Effector CD8-positive, alpha-beta T cell (primary cell): ENCODE results near the gene OR5H1.
"Not testable (repeated sequence)": the region's sequence is repeated elsewhere in the genome, so short reads cannot be mapped to it uniquely, and the experiment has no call there.

ENCODE experiments used
- DNase-seq: peaks from one replicate; lab custom pipeline; 2025; lab: John Stamatoyannopoulos, UW
- total RNA-seq, 4 experiments: gene quantifications; one replicate each; lab custom pipeline; 2026; lab: John Stamatoyannopoulos, UW

OR5H1 gene
- total RNA-seq = 0 to 0.09 (median 0) reads per million in 4 experiments

- DNase-seq = no peak
These were observed at the start of gene OR5H1 for GRCh38 chr3:98130421-98130820. TSS of gene OR5H1 (plus strand) at chr3:98130721. CDS start at chr3:98132698, 1,977 bp downstream.

GRCh38 chr3:98086873-98087272 lies 43.6 kb upstream of the OR5H1 start, which contains the start of gene OR5AC2:
TSS of gene OR5AC2 (plus strand) at chr3:98087173. CDS start at chr3:98087173, 0 bp downstream.
- DNase-seq = no peak

- no peak for DNase-seq
These were observed 34.6 kb upstream of the OR5H1 start for GRCh38 chr3:98095882-98096281.

- DNase-seq = no peak
These were observed 30.7 kb upstream of the OR5H1 start for GRCh38 chr3:98099848-98100247.

GRCh38 chr3:98108162-98108561 lies 22.4 kb upstream of the OR5H1 start:
- no peak for DNase-seq

- DNase-seq = no peak
These were observed 20.5 kb upstream of the OR5H1 start for GRCh38 chr3:98109807-98110549.

GRCh38 chr3:98110550-98110908 lies 20.0 kb upstream of the OR5H1 start:
- no peak for DNase-seq

GRCh38 chr3:98114264-98114663 lies 16.3 kb upstream of the OR5H1 start:
- no peak for DNase-seq

- DNase-seq = no peak
These were observed 14.8 kb upstream of the OR5H1 start for GRCh38 chr3:98115717-98116116.

GRCh38 chr3:98136631-98137030 lies 6.1 kb downstream of the OR5H1 start:
- DNase-seq = no peak

- DNase-seq = not testable (repeated sequence)
These were observed 7.5 kb downstream of the OR5H1 start for GRCh38 chr3:98137826-98138557.

- DNase-seq = no peak
These were observed 10.0 kb downstream of the OR5H1 start for GRCh38 chr3:98140531-98140930.

- DNase-seq = no peak
These were observed 16.7 kb downstream of the OR5H1 start, which contains the start of gene OR5H14 for GRCh38 chr3:98147179-98147578. TSS of gene OR5H14 (plus strand) at chr3:98147479. CDS start at chr3:98149386, 1,907 bp downstream.

GRCh38 chr3:98148751-98149150 lies 18.2 kb downstream of the OR5H1 start:
- no peak for DNase-seq

- DNase-seq = not testable (repeated sequence)
These were observed 18.9 kb downstream of the OR5H1 start for GRCh38 chr3:98149456-98149855.

- no peak for DNase-seq
These were observed 20.7 kb downstream of the OR5H1 start for GRCh38 chr3:98151241-98151640.

GRCh38 chr3:98166396-98166795 lies 35.9 kb downstream of the OR5H1 start, which contains the start of gene OR5H15:
TSS of gene OR5H15 (plus strand) at chr3:98166696. CDS start at chr3:98168700, 2,004 bp downstream.
- no peak for DNase-seq

GRCh38 chr3:98171071-98171470 lies 40.5 kb downstream of the OR5H1 start:
- no peak for DNase-seq

GRCh38 chr3:98172621-98173020 lies 42.1 kb downstream of the OR5H1 start:
- DNase-seq = no peak

- no peak for DNase-seq
These were observed 49.9 kb downstream of the OR5H1 start for GRCh38 chr3:98180319-98180890.

GRCh38 chr3:98182196-98182595 lies 51.7 kb downstream of the OR5H1 start:
- no peak for DNase-seq

- DNase-seq = no peak
These were observed 54.7 kb downstream of the OR5H1 start for GRCh38 chr3:98185180-98185579.
